HepG2 (cell line): ENCODE measurements around the gene RPS13. TPM values are rescaled to one million over a fixed set of nuclear protein-coding genes. Genes with fewer than 3 reads are reported as not detected.

ENCODE experiments used
- ATAC-seq: fragments of 200-7000 bp; cut with Tn5 transposase; 3 replicates; pipeline ENCODE4 v1.9.1; 2020; ENCODE audit warnings: mild to moderate bottlenecking, moderate library complexity
- BruUV-seq: library from RNA; stranded (reverse); fragments of 400-500 nt; replicated peaks from 2 replicates; lab custom pipeline; 2021; lab: Mats Ljungman, UMichigan
- CTCF ChIA-PET: fragments of 300-600 bp; formaldehyde crosslinking; extraction: SDS; loops from one replicate; lab custom pipeline; 2021; ENCODE audit warnings: low total read pairs, inconsistent platforms, low intra/inter-chr PET ratio; lab: Yijun Ruan, JAX
- POLR2A ChIA-PET: fragments of 350-600 bp; sonication (Branson Sonifier 250); formaldehyde crosslinking; loops from one replicate; lab custom pipeline; 2020; ENCODE audit warnings: antibody characterized with exemption, inconsistent platforms; lab: Yijun Ruan, JAX
- DNase-seq: peaks from one replicate; pipeline ENCODE4 v3.0.0-alpha.2; 2015; ENCODE audit warnings: low spot score
- FAIRE-seq: peaks from 3 replicates; lab custom pipeline; 2011; peaks lifted over from hg19 to GRCh38; lab: Jason Lieb, UNC
- H2AFZ ChIP-seq: one replicate; pipeline ENCODE4 v1.6.1; 2011; ENCODE audit warnings: low read length, inconsistent platforms
- H3K27ac ChIP-seq: fragments of 300-600 bp; 3 replicates; pipeline ENCODE4 v1.8.0; 2011; ENCODE audit warnings: mixed run types, mild to moderate bottlenecking, mixed read lengths, low read length, inconsistent platforms; ENCODE audit not compliant: insufficient read depth; ENCODE audit errors: extremely low read length
- H3K27me3 ChIP-seq, 2 experiments: fragments of 200-600 bp in 1 of 2; 2 replicates in 1 of 2; 3 replicates in 1 of 2; pipeline versions ENCODE4 v1.6.0 to v1.8.0; 2011; ENCODE audit warnings: low read length in 2 of 2, mild to moderate bottlenecking in 2 of 2, moderate library complexity in 2 of 2, inconsistent platforms in 1 of 2; ENCODE audit not compliant: insufficient read depth in 2 of 2, control insufficient read depth in 1 of 2
- H3K36me3 ChIP-seq, 2 experiments: fragments of 200-600 bp in 1 of 2; replicated peaks in 1 of 2; 2 replicates in 1 of 2; 3 replicates in 1 of 2; pipeline versions ENCODE4 v1.5.1 to v1.8.0; 2011; ENCODE audit warnings: low read length in 2 of 2, inconsistent platforms in 1 of 2; ENCODE audit not compliant: insufficient read depth in 2 of 2, control insufficient read depth in 1 of 2
- H3K4me1 ChIP-seq: 2 replicates; pipeline ENCODE4 v1.5.1; 2012; ENCODE audit warnings: low read length, inconsistent platforms; ENCODE audit not compliant: insufficient read depth
- H3K4me2 ChIP-seq: 2 replicates; pipeline ENCODE4 v1.6.0; 2011; ENCODE audit warnings: low read depth, low read length, inconsistent platforms
- H3K4me3 ChIP-seq, 3 experiments: fragments of 200-600 bp in 1 of 3; sonication (generic), shearing (Covaris generic) in 1 of 3; replicated peaks in 1 of 3; 2 replicates each; pipeline ENCODE4 v1.5.1; 2011 to 2016; ENCODE audit warnings: low read length in 3 of 3, inconsistent platforms in 2 of 3, low read depth in 2 of 3, mild to moderate bottlenecking in 2 of 3, control low read depth in 1 of 3, mixed read lengths in 1 of 3; ENCODE audit not compliant: insufficient read depth in 1 of 3
- H3K79me2 ChIP-seq: one replicate; pipeline ENCODE4 v1.6.1; 2011; ENCODE audit warnings: low read length, inconsistent platforms; ENCODE audit not compliant: insufficient read depth
- H3K9ac ChIP-seq: 2 replicates; pipeline ENCODE4 v1.6.0; 2011; ENCODE audit warnings: mild to moderate bottlenecking, low read depth, low read length, inconsistent platforms; ENCODE audit not compliant: insufficient read depth
- H3K9me3 ChIP-seq: 2 replicates; pipeline ENCODE4 v1.5.1; 2012; ENCODE audit warnings: mild to moderate bottlenecking, low read length
- H4K20me1 ChIP-seq: 2 replicates; pipeline ENCODE4 v1.6.0; 2011; ENCODE audit warnings: inconsistent platforms, mild to moderate bottlenecking, low read length, moderate library complexity; ENCODE audit not compliant: insufficient read depth
- AKNA ChIP-seq: sonication (generic); formaldehyde crosslinking; IDR thresholded peaks from 2 replicates; pipeline ENCODE4 v1.4.0; 2020; ENCODE audit warnings: missing genetic modification reagents, borderline replicate concordance
- FIP1L1 ChIP-seq: fragments of 200-400 bp; formaldehyde crosslinking; IDR thresholded peaks from 2 replicates; pipeline ENCODE4 v1.6.1; 2018; ENCODE audit warnings: low read depth, mild to moderate bottlenecking, low read length, moderate library complexity, borderline replicate concordance; ENCODE audit not compliant: insufficient read depth
- FOXM1 ChIP-seq: sonication (generic); formaldehyde crosslinking; IDR thresholded peaks from 2 replicates; pipeline ENCODE4 v1.5.0; 2020; ENCODE audit warnings: missing genetic modification reagents
- GZF1 ChIP-seq: sonication (generic); formaldehyde crosslinking; IDR thresholded peaks from 2 replicates; pipeline ENCODE4 v1.5.1; 2020; ENCODE audit warnings: mild to moderate bottlenecking, missing genetic modification reagents
- NFKB2 ChIP-seq: sonication (generic); formaldehyde crosslinking; IDR thresholded peaks from 2 replicates; pipeline ENCODE4 v1.4.0; 2020; ENCODE audit warnings: missing genetic modification reagents, borderline replicate concordance
- NR3C1 ChIP-seq: sonication (generic); formaldehyde crosslinking; IDR thresholded peaks from 2 replicates; pipeline ENCODE4 v1.4.0; 2020; ENCODE audit warnings: missing genetic modification reagents
- SETDB1 ChIP-seq: sonication (generic); formaldehyde crosslinking; IDR thresholded peaks from 2 replicates; pipeline ENCODE4 v1.5.1; 2020; ENCODE audit warnings: missing genetic modification reagents, mild to moderate bottlenecking, borderline replicate concordance
- SIX1 ChIP-seq: sonication (generic); formaldehyde crosslinking; IDR thresholded peaks from 2 replicates; pipeline ENCODE4 v1.4.0; 2020; ENCODE audit warnings: missing genetic modification reagents, borderline replicate concordance
- SMARCE1 ChIP-seq: fragments of 450-650 bp; IDR thresholded peaks from 2 replicates; pipeline ENCODE4 v1.6.1; 2017; ENCODE audit warnings: borderline replicate concordance
- SP5 ChIP-seq: IDR thresholded peaks from 2 replicates; pipeline ENCODE4 v1.6.1; 2016; ENCODE audit warnings: low read depth, borderline replicate concordance
- ZBTB46 ChIP-seq: sonication (generic); formaldehyde crosslinking; IDR thresholded peaks from 2 replicates; pipeline ENCODE4 v1.4.0; 2020; ENCODE audit warnings: mild to moderate bottlenecking, missing genetic modification reagents, borderline replicate concordance
- ZNF256 ChIP-seq: sonication (generic); formaldehyde crosslinking; conservative IDR thresholded peaks from 2 replicates; pipeline ENCODE4 v1.4.0; 2020; ENCODE audit warnings: missing genetic modification reagents
- ZNF296 ChIP-seq: sonication (generic); formaldehyde crosslinking; conservative IDR thresholded peaks from 2 replicates; pipeline ENCODE4 v1.5.0; 2020; ENCODE audit warnings: mild to moderate bottlenecking, missing genetic modification reagents
- ZNF329 ChIP-seq: sonication (generic); formaldehyde crosslinking; IDR thresholded peaks from 2 replicates; pipeline ENCODE4 v1.9.0; 2021; ENCODE audit warnings: low read depth, mild to moderate bottlenecking, missing genetic modification reagents
- ZNF337 ChIP-seq: sonication (generic); formaldehyde crosslinking; IDR thresholded peaks from 2 replicates; pipeline ENCODE4 v1.5.1; 2020; ENCODE audit warnings: missing genetic modification reagents, low read depth, mild to moderate bottlenecking, borderline replicate concordance
- ZNF597 ChIP-seq: sonication (generic); formaldehyde crosslinking; IDR thresholded peaks from 2 replicates; pipeline ENCODE4 v1.5.0; 2020; ENCODE audit warnings: missing genetic modification reagents
- ZNF788 ChIP-seq: sonication (generic); formaldehyde crosslinking; IDR thresholded peaks from 2 replicates; pipeline ENCODE4 v1.5.0; 2020; ENCODE audit warnings: mild to moderate bottlenecking, missing genetic modification reagents, borderline replicate concordance
- WGBS: methylation state at CpG from one replicate; pipeline ENCODE4 v1.1.6; 2017; ENCODE audit warnings: low lambda C conversion rate; 5-methylcytosine and 5-hydroxymethylcytosine counted together
- in situ Hi-C: cut with HindIII; loops from 2 replicates; pipeline ENCODE4 v1.10.0; 2017; ENCODE audit warnings: low pct_unique_long_range_greater_than_20kb; ENCODE audit not compliant: extremely low pct_ligation_motif_present
- intact Hi-C: fragments of 100-400 bp; cut with micrococcal nuclease; formaldehyde crosslinking; loops from one replicate; pipeline ENCODE4 v1.10.0; 2022; ENCODE audit not compliant: unreplicated experiment
- polyA plus RNA-seq, 8 experiments: library from polyadenylated mRNA; depleted of rRNA in 3 of 8; stranded (reverse) in 7 of 8; unstranded in 1 of 8; fragments of >200 nt; fragmentation: Illumina TruSeq in 4 of 8; extraction: Trizol in 4 of 8; gene quantifications; 2 replicates each; pipeline versions ENCODE4 v1.2.1 to v1.2.3, GENCODE V29; 2011 to 2016; ENCODE audit warnings: low read depth in 4 of 8, missing spikeins in 1 of 8, mixed read lengths in 1 of 8; ENCODE audit not compliant: insufficient read depth in 1 of 8
- total RNA-seq, 5 experiments: library from RNA; depleted of rRNA; stranded (reverse); fragments of >200 nt; fragmentation: Illumina TruSeq; extraction: Trizol; gene quantifications; 2 replicates each; pipeline ENCODE4 v1.2.3, GENCODE V29; 2016; ENCODE audit warnings: low read depth in 1 of 5

Gene RPS13
- total and polyA plus RNA-seq, 2 of the 13 experiments (the other 11 are each of a cell fraction or from before 2014, with no cell fraction given): 1,542 to 2,245 TPM

- H3K27ac ChIP-seq: no peak overlapping the region
- no peak overlapping the region for H3K4me2 ChIP-seq
- H3K27me3 ChIP-seq: no peaks in the 10 kb centered on the region; a peak in 1 of 5 replicates
- BruUV-seq: no TSS peak
- no peak overlapping the region for H3K4me3 ChIP-seq
- in situ Hi-C loops: loop anchor here (25.0 kb wide), 1 partner anchor 160 kb away; no protein-coding TSS in a partner anchor
- DNase-seq: no peak
- H2AFZ ChIP-seq: no peak overlapping the region
- no peaks in the 10 kb centered on the region for H3K9me3 ChIP-seq
- peaks cover 12 to 64% of the 10 kb centered on the region in 2 experiments for H3K36me3 ChIP-seq
- POLR2A ChIA-PET: no interaction called here
- H3K79me2 ChIP-seq: no peaks in the 10 kb centered on the region
- FAIRE-seq: no peak
- intact Hi-C loops: no loop called here
- H3K9ac ChIP-seq: no peak overlapping the region
- ATAC-seq: no peak
- no peaks in the 10 kb centered on the region for H3K4me1 ChIP-seq
- H4K20me1 ChIP-seq: no peaks in the 10 kb centered on the region
- 98% methylated on average over 5 of the region's 5 CpGs for WGBS
- CTCF ChIA-PET: no interaction called here
- TF ChIP-seq ZNF597 (CRISPR knock-in tag): no peak
- TF ChIP-seq FOXM1: no peak
- TF ChIP-seq ZNF256 (CRISPR knock-in tag): no peak
- no peak for TF ChIP-seq ZNF788 (CRISPR knock-in tag)
- no peak for TF ChIP-seq ZNF337
- TF ChIP-seq ZBTB46 (CRISPR knock-in tag): no peak
- TF ChIP-seq NFKB2 (CRISPR knock-in tag): no peak
- TF ChIP-seq NR3C1: no peak
- no peak for TF ChIP-seq SETDB1 (CRISPR knock-in tag)
- no peak for TF ChIP-seq SIX1
- no peak for TF ChIP-seq ZNF296
- no peak for TF ChIP-seq SMARCE1
- no peak for TF ChIP-seq ZNF329 (CRISPR knock-in tag)
- TF ChIP-seq SP5 (CRISPR knock-in tag): no peak
- TF ChIP-seq FIP1L1: no peak
- no peak for TF ChIP-seq AKNA (CRISPR knock-in tag)
- no peak for TF ChIP-seq GZF1
Observed at GRCh38 chr11:17102462-17102861, 25.0 kb upstream of the RPS13 start.
